Embryonic facial prominence (tissue), 1 donor: ENCODE results near the gene GOSR2.
"Not testable (repeated sequence)": the region's sequence is repeated elsewhere in the genome, so short reads cannot be mapped to it uniquely, and the experiment has no call there.

Experiments
- DNase-seq: peaks from one replicate; pipeline ENCODE4 v3.0.0-alpha.2; 2016; ENCODE audit errors: extremely low spot score

GOSR2 gene

DNA sequence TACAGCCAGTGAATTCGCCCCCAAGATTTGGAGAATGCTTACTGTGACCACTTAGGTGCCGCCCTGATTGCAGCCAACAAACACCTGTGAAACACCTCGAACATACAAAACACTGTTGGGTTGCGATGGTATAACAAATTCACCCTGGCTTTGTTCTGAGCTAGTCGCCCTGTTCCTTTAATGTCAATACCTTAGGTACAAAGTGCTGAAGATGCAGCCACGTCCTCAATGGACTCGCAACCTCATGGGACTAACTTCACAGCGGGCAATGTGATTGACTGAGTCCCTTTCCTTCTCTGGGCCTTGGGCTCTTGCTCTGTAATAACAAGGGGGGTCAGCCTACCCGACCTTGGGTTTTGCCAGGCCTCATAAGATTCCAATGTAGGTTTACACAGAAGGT, 28.9 kb upstream of the GOSR2 start:
- no peak for DNase-seq

DNA sequence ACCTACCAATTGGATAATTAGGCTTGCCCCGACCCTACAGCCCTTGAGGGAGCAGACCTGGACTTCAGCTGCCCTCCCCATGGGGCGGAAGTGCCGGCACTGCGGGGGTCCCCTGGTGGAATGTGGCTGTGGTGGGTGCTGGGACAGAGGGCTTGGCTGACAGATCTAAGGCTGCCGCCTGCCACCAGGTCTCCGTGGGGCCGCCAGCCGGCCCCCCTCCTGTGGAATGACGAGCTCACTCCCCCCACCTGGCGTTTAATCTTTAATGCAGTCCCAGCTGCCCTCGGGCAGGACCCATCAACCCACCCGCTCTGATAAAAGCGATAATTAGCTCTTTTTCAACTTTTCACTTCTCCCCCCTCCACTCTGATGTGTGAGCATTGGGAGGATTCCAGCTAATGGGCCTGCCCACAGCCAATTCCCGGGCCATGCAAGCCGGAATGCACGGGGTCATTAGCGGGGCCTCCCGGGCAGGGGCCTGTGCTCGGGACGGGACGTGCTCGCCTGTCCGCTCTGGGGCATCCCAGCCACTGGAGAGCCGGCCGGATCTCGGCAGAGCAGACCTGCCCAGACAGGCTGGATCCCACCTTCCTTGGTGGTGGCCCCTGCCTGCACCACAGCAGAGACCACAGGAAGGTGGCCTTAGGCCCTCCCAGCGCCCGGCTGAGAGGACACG, 28.3 kb upstream of the GOSR2 start:
- DNase-seq: no peak

DNA sequence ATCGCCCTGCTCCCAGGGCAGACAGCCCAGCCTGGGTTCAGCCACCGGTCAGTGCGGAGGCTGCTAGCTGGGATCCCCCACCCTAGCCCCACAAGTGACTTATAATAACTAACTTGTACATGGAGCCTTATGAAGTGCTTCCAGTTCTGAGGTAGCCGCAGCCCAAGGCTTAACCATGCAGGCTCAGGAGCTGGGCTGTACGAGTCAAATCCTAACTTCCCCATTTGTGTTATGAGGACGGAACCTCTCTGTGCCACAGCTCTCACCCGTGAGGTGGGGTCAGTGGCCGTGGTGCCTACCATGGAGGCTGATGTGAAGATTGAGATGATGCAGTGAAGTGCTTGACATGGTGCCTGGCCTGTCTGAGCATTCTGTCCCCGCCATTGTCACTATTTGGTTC, 27.8 kb upstream of the GOSR2 start:
- no peak for DNase-seq

DNA sequence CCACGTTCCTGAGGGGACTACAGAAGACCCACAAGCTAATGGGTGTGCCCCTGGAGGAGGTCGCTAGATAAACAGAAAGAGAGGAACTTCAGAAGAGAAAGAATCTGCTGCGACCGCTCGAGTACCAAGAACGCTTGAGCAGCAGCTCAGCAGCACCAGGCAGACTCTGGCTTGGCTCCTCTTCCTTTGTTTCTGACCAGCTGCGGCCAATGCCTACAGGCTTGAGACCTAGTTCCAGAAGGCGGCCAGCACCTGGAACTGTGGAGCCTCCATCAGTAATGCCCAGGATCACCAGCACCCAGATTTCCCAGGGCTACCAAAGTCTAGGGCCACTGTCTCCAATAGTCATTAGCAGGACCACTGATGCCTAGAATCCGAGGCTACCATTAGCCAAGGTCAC, 26.0 kb upstream of the GOSR2 start:
- no peak for DNase-seq

DNA sequence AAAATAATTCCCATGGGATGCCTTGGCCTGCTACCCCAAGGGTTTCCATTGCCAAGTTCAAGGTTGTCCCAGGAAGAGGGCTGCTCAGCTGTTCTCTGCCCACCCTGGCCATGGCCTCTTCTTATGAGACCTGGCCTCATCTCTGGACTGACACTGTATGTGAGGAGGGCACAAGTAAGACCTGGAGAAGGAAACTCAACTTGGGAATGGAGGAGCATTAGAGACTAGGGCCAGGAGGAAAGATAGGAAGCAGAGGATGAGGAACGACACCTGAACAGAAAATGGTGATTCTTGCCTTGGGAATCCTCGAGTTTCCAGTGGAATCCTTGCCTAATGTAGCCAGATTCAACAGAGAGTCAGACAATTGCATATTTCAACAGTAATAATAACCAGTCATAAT, 24.6 kb upstream of the GOSR2 start:
- no peak for DNase-seq

DNA sequence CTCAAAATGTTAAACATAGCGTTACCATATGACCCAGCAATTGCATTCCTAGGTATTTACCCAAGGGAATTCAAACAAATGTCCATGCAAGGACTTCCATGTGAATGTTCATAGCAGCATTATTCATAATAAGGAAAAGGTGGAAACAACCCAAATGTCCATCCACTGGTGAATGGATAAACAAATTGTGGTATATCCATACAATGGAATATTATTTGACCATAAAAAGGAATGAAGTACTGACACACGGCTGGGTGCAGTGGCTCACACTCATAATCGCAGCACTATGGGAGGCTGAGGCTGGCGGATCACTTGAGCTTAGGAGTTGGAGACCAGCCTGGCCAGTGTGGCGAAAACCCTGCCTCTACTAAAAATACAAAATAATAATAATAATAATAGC, 24.1 kb upstream of the GOSR2 start:
- DNase-seq: no peak

DNA sequence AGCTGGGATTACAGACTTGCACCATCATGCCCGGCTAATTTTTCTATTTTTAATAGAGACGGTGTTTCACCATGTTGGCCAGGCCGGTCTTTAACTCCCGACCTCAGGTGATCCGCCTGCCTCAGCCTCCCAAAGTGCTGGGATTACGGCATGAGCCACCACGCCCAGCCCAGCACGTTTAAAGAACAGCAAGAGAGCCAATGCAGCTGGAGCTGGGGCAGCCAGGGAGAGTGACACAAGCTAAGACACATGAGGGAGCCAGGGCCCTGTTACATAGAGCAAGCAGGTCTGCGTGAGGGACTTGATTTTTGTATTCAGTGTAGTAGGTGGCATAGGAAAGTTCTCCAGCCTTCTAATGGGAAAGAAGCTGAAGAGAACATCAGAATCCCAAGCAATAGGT, 21.7 kb upstream of the GOSR2 start:
- DNase-seq: no peak

DNA sequence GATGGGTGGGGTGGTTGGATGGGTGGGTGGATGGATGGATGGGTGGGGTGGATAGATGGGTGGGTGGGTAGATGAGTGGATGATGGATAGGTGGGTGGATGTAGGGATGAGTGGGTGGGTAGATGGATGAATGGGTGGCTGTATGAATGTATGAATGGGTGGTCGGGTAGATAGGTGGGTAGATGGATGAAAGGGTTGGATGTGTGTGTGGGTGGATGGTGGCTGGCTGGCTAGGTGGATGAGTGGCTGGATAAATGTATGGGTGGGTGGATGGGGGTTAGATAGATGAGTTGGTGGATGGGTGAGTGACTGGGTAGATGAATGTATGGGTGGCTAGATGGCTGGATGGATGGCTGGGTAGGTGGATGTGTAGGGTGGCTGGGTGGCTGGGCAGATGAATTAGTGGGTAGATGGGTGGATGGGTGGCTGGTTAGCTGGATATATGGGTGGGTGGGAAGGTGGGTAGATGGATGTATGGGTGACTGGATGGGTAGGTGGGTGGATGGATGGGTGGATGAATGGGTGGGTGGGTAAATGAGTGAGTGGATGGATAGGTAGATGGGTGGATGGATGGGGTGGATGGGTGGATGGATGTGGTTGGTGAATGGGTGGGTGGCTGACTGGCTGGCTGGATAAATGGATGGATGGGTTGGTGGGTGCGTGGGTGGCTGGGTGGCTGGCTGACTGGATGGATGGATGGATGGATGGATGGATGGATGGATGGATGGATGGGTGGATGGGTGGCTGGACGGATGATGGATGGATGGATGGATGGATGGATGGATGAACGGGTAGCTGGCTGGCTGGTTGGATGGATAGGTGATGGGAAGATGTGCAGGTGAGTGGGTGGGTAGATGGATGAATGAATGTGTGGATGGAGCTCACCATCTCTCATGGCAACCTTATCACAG, 18.9 kb upstream of the GOSR2 start:
- DNase-seq: no peak

DNA sequence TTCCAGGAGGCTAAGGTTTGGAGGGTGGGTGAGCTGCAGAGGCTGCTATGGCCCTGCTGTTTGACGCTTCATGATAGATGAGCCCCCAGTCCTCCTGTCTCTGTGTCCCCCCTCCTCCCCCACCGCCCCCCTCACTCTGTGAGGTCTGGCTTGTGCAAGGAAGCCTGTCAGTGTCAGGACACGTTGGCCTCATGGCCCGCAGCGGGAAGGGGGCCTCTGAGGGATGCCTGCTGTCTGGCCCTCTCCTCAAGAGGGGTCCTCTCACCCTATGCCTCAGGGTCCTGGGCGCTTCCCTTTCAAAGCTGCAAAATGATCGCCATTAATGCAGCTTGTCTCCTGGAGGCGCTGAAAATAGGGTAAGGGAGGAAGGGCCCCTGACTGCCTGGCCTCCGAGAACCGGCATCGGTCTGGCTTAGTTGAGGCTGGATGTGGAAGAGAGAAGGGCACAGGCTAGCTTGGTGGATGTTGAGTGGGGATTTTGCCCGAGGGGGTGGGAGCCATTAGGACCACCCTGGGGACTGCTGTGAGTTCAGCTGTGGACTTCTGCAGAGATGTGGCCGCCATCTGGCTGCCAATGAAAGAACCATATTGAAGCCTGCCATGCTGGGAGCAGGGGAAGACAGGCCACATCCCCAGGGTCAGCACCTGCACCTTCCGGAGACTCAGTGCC, 14.8 kb upstream of the GOSR2 start:
- DNase-seq: no peak

DNA sequence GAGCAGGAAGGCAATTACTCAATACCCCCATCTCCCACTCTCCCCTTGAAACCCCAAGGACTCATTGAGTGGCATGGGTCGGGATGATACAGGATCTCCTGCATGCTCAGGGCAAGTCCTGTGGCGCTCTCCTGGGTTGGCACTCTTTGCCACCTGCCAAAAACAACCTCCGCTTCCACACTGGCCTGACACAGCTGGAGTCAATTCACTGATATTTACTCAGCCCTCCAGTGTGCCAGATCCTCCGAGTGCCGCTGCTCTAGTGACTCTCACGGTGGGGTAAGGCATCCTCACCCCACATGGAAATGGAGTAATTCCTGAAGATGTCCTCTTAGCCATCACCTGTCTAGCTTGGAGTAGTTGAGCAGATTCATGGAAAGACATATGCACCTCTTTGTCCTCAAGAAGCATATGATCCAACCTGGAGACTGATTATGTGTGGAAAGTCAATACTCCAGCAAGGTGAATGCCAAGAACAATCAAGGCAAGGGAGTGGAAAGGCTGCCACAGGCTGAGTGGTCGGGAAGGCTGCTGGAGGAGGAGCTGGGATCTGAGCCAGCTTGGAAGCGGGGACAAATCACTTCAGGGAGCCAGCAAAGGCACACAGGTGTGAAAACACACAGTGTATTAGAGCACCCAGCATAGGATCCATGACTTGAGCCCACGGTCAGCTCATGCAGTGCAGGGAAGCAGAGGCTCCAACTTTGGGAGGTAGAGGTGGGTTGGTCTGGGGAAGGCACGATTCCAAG, 12.6 kb upstream of the GOSR2 start:
- DNase-seq: no peak

DNA sequence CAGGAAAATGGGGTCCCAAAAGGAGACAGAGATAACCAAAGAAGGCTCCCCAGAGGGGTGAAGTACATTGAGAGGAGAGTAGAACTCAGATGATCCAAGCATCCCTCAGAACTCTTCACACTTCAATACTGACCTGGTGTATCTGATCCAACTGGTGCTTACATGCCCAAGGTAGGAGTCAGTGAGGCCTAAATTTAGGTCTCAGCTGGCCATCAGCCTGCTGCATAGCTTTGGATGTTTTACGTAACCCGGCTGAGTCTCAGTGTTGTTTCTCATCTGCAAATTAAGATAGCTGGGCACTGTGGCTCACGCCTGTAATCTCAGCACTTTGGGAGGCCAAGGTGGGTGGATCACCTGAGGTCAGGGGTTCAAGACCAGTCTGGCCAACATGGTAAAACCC, 11.6 kb upstream of the GOSR2 start:
- DNase-seq: no peak

DNA sequence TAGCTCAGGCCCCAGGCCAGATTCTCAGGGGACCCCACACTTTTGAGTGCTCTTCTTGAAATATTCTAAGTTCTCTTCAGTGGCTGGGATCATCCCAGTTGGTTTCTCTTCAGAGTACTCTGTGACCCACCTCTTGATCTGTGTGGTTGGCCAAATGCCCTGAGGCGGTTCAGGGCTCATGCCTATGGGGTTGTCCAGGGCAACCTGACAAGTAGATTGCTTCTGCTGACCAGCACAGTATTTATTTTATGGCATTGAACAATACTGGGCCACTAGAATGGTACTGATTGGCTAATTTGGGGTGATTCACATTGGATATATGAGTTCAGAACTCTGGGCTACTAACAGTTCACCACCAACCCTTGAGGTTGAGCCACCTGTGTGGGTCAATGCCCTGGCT, 7.4 kb upstream of the GOSR2 start:
- DNase-seq: no peak

DNA sequence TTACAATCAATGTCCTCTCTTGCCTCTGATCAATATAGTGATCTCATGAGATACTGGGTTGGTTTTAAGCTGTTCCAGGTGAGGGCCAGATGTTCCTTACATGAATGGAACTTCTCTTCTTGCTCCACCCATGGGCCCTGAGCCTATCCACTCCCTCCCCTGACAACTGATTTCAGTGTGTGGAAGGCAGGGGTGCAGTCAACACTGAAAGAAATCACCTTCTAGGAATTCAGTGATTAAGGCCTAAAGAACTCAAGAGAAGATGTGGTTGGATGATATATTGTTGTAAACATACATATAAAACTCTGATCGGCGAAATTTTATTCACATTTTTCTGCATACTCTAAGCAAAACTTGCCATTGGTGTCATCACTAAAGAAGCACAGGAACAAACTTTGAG, 6.7 kb upstream of the GOSR2 start:
- DNase-seq: no peak

DNA sequence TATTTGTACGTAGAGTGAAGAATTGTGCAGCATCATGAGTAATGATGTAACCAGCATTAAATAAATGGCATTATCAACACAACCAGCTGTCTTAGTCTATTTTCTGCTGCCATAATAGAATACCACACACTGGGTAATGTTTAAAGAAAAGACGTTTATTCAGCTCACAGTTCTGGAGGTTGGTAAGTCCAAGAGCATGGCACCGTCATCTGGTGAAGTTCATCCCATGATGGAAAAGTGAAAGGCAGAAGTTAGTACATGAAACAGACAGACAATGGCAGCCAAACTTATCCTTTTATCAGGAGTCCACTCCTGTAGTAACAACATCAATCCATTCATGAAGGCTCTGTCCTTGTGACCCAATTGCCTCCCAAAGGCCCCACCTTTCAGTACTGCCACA, 6.3 kb upstream of the GOSR2 start:
- DNase-seq: no peak

DNA sequence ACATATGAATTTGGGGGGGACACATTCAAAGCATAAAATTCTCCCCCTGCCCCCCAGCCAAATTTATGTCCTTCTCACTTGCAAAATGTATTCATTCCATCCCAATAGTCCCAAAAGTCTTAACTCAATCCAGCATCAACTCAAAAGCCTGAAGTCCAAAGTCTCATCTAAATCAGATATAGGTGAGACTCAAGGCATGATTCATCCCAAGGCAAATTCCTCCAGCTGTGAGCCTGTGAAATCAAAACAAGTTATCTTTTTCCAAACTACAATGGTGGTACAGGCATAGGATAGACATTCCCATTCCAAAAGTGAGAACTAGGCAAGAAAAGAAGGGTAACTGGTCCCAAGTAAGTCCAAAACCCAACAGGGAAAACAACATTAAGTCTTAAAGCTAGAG, 5.9 kb upstream of the GOSR2 start:
- DNase-seq: no peak

DNA sequence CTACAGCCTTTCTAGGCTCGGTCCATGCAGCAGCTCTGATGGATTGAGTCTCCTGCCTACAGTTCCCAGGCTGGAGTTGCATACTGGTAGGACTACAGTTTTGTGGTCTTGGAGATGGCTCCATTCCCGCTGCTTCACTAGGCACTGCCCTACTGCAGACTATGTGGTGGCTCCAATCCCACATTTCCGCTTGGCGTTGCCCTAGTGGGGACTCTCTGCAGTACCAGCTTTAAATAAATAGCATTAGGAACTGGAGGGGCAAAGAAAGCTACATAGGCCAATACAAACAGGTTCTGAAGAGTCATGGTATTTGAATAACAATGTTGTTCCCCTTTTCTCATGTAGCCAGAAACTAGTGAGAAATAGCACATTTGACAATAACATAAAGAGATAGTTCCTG, 5.4 kb upstream of the GOSR2 start:
- DNase-seq: no peak

DNA sequence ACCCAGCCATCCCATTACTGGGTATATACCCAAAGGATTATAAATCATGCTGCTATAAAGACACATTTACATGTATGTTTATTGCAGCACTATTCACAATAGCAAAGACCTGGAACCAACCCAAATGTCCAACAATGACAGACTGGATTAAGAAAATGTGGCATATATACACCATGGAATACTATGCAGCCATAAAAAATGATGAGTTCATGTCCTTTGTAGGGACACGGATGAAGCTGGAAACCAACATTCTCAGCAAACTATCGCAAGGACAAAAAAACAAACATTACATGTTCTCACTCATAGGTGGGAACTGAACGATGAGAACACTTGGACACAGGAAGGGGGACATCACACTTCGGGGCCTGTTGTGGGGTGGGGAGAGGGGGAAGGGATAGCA, 998 bp upstream of the GOSR2 start:
- not testable (repeated sequence) for DNase-seq

DNA sequence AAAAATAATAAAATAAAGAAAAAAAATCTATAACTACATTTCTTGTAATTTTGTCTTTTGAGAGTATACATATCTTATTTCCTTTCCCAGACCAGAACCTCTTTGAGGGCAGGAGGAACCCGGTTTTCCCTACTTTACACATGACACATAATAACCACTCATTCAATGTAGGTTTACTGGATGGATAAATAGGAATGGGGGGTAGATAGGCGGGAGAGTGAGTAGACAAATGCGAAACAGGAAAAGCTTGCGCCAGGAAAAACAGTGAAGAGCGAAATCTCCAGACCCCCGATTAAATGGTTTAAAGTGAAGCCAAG, 515 bp upstream of the GOSR2 start:
- no peak for DNase-seq

DNA sequence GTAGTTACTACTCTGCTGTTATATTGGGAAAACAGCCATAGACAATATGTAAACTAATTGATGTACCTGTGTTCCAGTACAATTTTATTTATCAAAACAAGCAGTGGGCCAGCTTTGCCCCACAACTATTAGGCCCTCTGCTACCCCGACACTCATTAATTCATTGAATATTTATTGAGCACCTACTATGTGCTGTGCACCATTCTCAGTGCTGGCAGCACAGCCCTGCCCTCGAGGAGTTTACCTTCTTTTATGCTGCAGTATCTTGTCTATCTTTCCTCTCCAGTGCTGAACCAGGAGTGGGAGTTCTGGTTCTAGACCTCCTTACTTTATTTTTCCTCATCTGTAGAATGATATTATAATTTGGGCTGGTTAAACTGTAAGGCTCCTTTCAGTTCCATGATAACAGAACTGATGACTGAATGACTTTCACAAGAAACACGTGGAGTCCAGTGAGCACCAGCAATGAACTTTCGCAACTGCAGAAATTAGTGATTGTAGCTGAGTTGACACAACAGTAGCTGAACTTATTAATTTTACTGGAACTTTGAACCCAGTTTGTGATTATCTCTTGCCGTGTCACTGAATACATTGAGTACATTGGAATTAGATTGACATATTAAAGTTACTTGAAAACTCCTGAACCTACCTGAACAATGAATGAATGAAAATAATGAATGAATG, 2.4 kb downstream of the GOSR2 start:
- no peak for DNase-seq

DNA sequence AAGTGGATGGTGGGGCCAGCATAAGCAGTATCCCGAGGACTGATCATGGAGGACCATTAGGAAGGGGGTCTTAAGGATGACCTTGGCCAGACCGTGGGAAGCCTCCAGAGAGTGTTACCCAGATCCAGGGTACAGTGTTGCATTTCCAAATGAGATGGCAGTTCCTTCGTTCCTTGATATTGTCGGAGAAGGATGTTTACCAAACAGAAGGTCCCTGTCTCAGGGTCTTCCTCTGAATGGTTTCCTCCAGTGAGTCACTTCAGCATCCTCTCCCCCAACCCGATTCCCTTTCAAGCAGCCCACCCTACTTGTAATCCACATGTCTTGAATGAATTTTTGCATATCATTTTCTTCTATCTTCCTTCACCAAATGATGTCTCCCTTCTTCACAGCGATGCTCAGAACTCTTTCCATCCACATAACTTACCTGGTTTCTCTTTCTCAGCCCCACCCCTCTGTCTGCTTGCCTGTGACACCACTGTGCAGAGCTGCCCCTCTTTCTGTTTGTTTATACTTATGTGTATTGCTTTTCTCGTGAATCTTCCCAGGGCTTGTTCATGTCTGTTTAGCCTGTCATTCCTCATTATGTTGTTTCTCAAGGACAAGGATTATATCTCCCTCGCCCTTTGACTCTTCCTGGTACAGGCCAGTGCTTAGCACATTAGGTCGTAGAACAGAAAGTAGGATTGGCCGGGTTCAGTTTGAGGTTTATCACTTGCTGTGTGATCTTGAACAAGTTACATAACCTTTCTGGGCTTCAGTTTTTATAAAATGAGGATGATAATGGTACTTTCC, 5.7 kb downstream of the GOSR2 start:
- DNase-seq: no peak

DNA sequence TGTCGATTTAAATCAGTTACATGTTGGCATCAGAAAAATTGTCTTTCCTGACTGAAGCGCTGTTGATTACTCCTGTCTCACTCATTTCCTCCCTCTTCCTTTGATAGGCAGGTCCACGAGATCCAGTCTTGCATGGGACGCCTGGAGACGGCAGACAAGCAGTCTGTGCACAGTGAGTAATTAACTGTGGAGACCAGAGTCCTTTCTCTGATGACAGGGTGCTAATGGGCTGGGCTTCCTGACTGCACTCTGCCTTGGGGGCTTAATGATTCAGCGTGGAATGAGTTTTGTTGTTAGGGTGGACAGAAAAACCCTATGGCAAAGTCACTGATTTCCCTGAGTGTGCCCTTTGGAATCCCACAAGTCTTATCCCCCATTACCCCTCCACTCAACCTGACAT, 6.5 kb downstream of the GOSR2 start:
- no peak for DNase-seq
